ENCODE results near the gene DOK7. TPM values are rescaled to one million over a fixed set of nuclear protein-coding genes. Genes with fewer than 3 reads are reported as not detected.

Gene DOK7
- total and polyA plus RNA-seq, 4 experiments from 2014 or later, result 0.10 TPM; not detected in 3

- Histone ChIP-seq H3K9me3 (ENCODE audit: control insufficient read depth in 1 of 2, low read length in 2 of 2) (no peaks in the 10 kb centered on the region), H3K27me3 (ENCODE audit: insufficient read depth, low read length) (no peaks in the 10 kb centered on the region), H3K4me3 (ENCODE audit: low read length in 2 of 2) (no peak overlapping the region), H3K27ac (ENCODE audit: low read depth, low read length) (no peak overlapping the region), H3K36me3 (ENCODE audit: insufficient read depth, low read length) (no peaks in the 10 kb centered on the region), H3K4me1 (ENCODE audit: insufficient read depth, low read length) (no peaks in the 10 kb centered on the region)
- ChIA-PET CTCF (ENCODE audit: partially characterized antibody) (no interaction called here), POLR2A (ENCODE audit: partially characterized antibody) (no interaction called here)
- Mint-ChIP-seq H3K9me3 (no peaks in the 10 kb centered on the region), H3K4me3 (no peak overlapping the region), H3K27ac (no peak overlapping the region), H3K27me3 (no peaks in the 10 kb centered on the region), H3K4me1 (no peaks in the 10 kb centered on the region), H3K36me3 (peaks cover 0 to 11% of the 10 kb centered on the region in 2 donors)
- intact Hi-C loops (cut with micrococcal nuclease), result no loop called here
- no peak for DNase-seq
Measured at GRCh38 chr4:3418029-3418762, 44.9 kb upstream of the DOK7 start.

DNA sequence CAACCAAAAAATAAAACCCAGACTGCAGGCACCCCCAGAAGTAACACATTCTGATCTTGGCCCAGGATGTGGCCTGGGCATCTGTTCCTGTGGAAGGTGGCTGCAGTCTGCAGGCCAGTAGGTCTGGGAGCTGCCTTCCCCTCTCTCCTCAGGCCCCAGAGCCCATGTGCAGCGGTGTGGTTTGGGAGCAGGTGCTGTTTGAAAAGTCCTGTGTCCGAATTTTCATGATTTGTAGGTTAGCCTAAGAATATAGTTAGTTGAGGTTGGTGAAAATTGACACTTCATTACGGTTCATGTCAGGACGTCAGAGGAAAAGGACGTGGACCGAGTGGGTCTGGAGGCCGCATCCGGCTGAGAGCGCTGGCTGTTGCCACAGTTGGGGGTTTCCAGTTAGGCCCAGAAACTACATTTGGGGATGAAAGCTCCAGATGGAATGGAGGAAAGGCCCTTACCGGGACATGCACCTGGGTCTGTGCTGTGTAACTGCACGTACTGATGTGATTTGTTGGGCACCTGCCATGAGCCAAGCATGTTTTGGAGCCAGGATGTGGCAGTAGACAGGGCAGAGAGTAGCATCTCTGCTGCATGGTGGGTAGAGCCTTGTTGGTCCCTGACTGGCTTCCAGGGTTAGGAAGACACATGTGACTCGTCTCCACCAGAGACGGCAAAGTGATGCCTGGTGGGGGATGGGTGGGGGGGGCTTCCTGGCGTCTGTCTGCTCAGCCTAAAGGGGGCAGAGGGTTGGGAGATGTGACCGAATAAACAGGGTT is 43.1 kb upstream of the DOK7 start:
- no peak overlapping the region for H3K27ac Mint-ChIP-seq

GRCh38 chr4:3420606-3420955 is 42.5 kb upstream of the DOK7 start:
- Mint-ChIP-seq H3K9me3 (no peaks in the 10 kb centered on the region), H3K36me3 (peaks cover 0 to 7% of the 10 kb centered on the region in 2 donors), H3K4me1 (no peaks in the 10 kb centered on the region), H3K27me3 (no peaks in the 10 kb centered on the region), H3K27ac (no peak overlapping the region), H3K4me3 (no peak overlapping the region)
- DNase-seq, result no peak
- Histone ChIP-seq H3K27ac (ENCODE audit: low read depth, low read length) (no peak overlapping the region), H3K9me3 (ENCODE audit: control insufficient read depth in 1 of 2, low read length in 2 of 2) (no peaks in the 10 kb centered on the region), H3K27me3 (ENCODE audit: insufficient read depth, low read length) (no peaks in the 10 kb centered on the region), H3K36me3 (ENCODE audit: insufficient read depth, low read length) (no peaks in the 10 kb centered on the region), H3K4me3 (ENCODE audit: low read length in 2 of 2) (no peak overlapping the region), H3K4me1 (ENCODE audit: insufficient read depth, low read length) (no peaks in the 10 kb centered on the region)
- POLR2A ChIA-PET (ENCODE audit: partially characterized antibody), result no interaction called here
- CTCF ChIA-PET (ENCODE audit: partially characterized antibody), result interaction anchor here (0.8 kb wide), 1 partner anchor 74 kb away, joined by 3 read pairs; no protein-coding TSS in a partner anchor
- intact Hi-C loops (cut with micrococcal nuclease), result no loop called here

More for the DNA sequence above, 43.1 kb upstream of the DOK7 start:
- H3K36me3 ChIP-seq (ENCODE audit: insufficient read depth, low read length), result no peaks in the 10 kb centered on the region
- H3K27me3 Mint-ChIP-seq, result no peaks in the 10 kb centered on the region
- H3K4me3 ChIP-seq (ENCODE audit: low read length in 2 of 2), result no peak overlapping the region
- no peaks in the 10 kb centered on the region for H3K9me3 ChIP-seq (ENCODE audit: control insufficient read depth in 1 of 2, low read length in 2 of 2)
- H3K4me1 ChIP-seq (ENCODE audit: insufficient read depth, low read length), result no peaks in the 10 kb centered on the region
- intact Hi-C loops (cut with micrococcal nuclease), result no loop called here
- no peaks in the 10 kb centered on the region for H3K4me1 Mint-ChIP-seq
- no peaks in the 10 kb centered on the region for H3K9me3 Mint-ChIP-seq
- no peak overlapping the region for H3K4me3 Mint-ChIP-seq
- H3K27ac ChIP-seq (ENCODE audit: low read depth, low read length), result no peak overlapping the region
- peaks cover 0 to 8% of the 10 kb centered on the region in 2 donors for H3K36me3 Mint-ChIP-seq
- no peak for DNase-seq
- no peaks in the 10 kb centered on the region for H3K27me3 ChIP-seq (ENCODE audit: insufficient read depth, low read length)
- ChIA-PET POLR2A (ENCODE audit: partially characterized antibody) (interaction anchor here (0.6 kb wide), 1 partner anchor 147 kb away, joined by 3 read pairs; no protein-coding TSS in a partner anchor), CTCF (ENCODE audit: partially characterized antibody) (no interaction called here)

- H3K4me1 ChIP-seq (ENCODE audit: insufficient read depth, low read length), result no peaks in the 10 kb centered on the region
- no peaks in the 10 kb centered on the region for H3K9me3 Mint-ChIP-seq
- no peaks in the 10 kb centered on the region for H3K27me3 ChIP-seq (ENCODE audit: insufficient read depth, low read length)
- H3K36me3 Mint-ChIP-seq, result peaks cover 0 to 7% of the 10 kb centered on the region in 2 donors
- no peaks in the 10 kb centered on the region for H3K27me3 Mint-ChIP-seq
- H3K36me3 ChIP-seq (ENCODE audit: insufficient read depth, low read length), result no peaks in the 10 kb centered on the region
- no peaks in the 10 kb centered on the region for H3K9me3 ChIP-seq (ENCODE audit: control insufficient read depth in 1 of 2, low read length in 2 of 2)
- no peaks in the 10 kb centered on the region for H3K4me1 Mint-ChIP-seq
- ChIA-PET CTCF (ENCODE audit: partially characterized antibody) (interaction anchor here (0.8 kb wide), 1 partner anchor 75 kb away, joined by 3 read pairs; no protein-coding TSS in a partner anchor), POLR2A (ENCODE audit: partially characterized antibody) (no interaction called here)
- H3K27ac Mint-ChIP-seq, result no peak overlapping the region
- DNase-seq, result no peak
- H3K4me3 Mint-ChIP-seq, result no peak overlapping the region
- intact Hi-C loops (cut with micrococcal nuclease), result no loop called here
- H3K4me3 ChIP-seq (ENCODE audit: low read length in 2 of 2), result no peak overlapping the region
- H3K27ac ChIP-seq (ENCODE audit: low read depth, low read length), result no peak overlapping the region
Measured at GRCh38 chr4:3420956-3421355, 42.1 kb upstream of the DOK7 start.

GRCh38 chr4:3421470-3421869 is 41.6 kb upstream of the DOK7 start:
- no peak for DNase-seq
- Mint-ChIP-seq H3K9me3 (no peaks in the 10 kb centered on the region), H3K4me3 (no peak overlapping the region), H3K27me3 (no peaks in the 10 kb centered on the region), H3K27ac (no peak overlapping the region), H3K36me3 (peaks cover 0 to 7% of the 10 kb centered on the region in 2 donors), H3K4me1 (no peaks in the 10 kb centered on the region)
- CTCF ChIA-PET (ENCODE audit: partially characterized antibody), result interaction anchor here (0.8 kb wide), 1 partner anchor 75 kb away, joined by 3 read pairs; no protein-coding TSS in a partner anchor
- Histone ChIP-seq H3K27me3 (ENCODE audit: insufficient read depth, low read length) (no peaks in the 10 kb centered on the region), H3K9me3 (ENCODE audit: control insufficient read depth in 1 of 2, low read length in 2 of 2) (no peaks in the 10 kb centered on the region), H3K4me3 (ENCODE audit: low read length in 2 of 2) (no peak overlapping the region), H3K4me1 (ENCODE audit: insufficient read depth, low read length) (no peaks in the 10 kb centered on the region), H3K27ac (ENCODE audit: low read depth, low read length) (no peak overlapping the region), H3K36me3 (ENCODE audit: insufficient read depth, low read length) (no peaks in the 10 kb centered on the region)
- intact Hi-C loops (cut with micrococcal nuclease), result no loop called here
- POLR2A ChIA-PET (ENCODE audit: partially characterized antibody), result no interaction called here

GRCh38 chr4:3422241-3422801 is 40.8 kb upstream of the DOK7 start:
- H3K36me3 ChIP-seq (ENCODE audit: insufficient read depth, low read length), result no peaks in the 10 kb centered on the region
- H3K27ac ChIP-seq (ENCODE audit: low read depth, low read length), result no peak overlapping the region
- H3K4me1 ChIP-seq (ENCODE audit: insufficient read depth, low read length), result no peaks in the 10 kb centered on the region
- DNase-seq, result no peak
- no peak overlapping the region for H3K4me3 ChIP-seq (ENCODE audit: low read length in 2 of 2)
- Mint-ChIP-seq H3K36me3 (peaks cover 0 to 4% of the 10 kb centered on the region in 2 donors), H3K9me3 (no peaks in the 10 kb centered on the region), H3K4me3 (no peak overlapping the region), H3K27me3 (no peaks in the 10 kb centered on the region), H3K27ac (no peak overlapping the region), H3K4me1 (no peaks in the 10 kb centered on the region)
- no peaks in the 10 kb centered on the region for H3K9me3 ChIP-seq (ENCODE audit: control insufficient read depth in 1 of 2, low read length in 2 of 2)
- ChIA-PET POLR2A (ENCODE audit: partially characterized antibody) (interaction anchor here (0.6 kb wide), 1 partner anchor 295 kb away, joined by 3 read pairs; no protein-coding TSS in a partner anchor), CTCF (ENCODE audit: partially characterized antibody) (no interaction called here)
- no peaks in the 10 kb centered on the region for H3K27me3 ChIP-seq (ENCODE audit: insufficient read depth, low read length)
- intact Hi-C loops (cut with micrococcal nuclease), result no loop called here

GRCh38 chr4:3422808-3423297 is 40.3 kb upstream of the DOK7 start:
- Histone ChIP-seq H3K4me1 (ENCODE audit: insufficient read depth, low read length) (no peaks in the 10 kb centered on the region), H3K36me3 (ENCODE audit: insufficient read depth, low read length) (no peaks in the 10 kb centered on the region), H3K9me3 (ENCODE audit: control insufficient read depth in 1 of 2, low read length in 2 of 2) (no peaks in the 10 kb centered on the region), H3K27me3 (ENCODE audit: insufficient read depth, low read length) (no peaks in the 10 kb centered on the region), H3K4me3 (ENCODE audit: low read length in 2 of 2) (no peak overlapping the region), H3K27ac (ENCODE audit: low read depth, low read length) (no peak overlapping the region)
- no peak overlapping the region for H3K4me3 Mint-ChIP-seq
- no peak overlapping the region for H3K27ac Mint-ChIP-seq
- H3K36me3 Mint-ChIP-seq, result peaks cover 0 to 2% of the 10 kb centered on the region in 2 donors
- ChIA-PET CTCF (ENCODE audit: partially characterized antibody) (no interaction called here), POLR2A (ENCODE audit: partially characterized antibody) (no interaction called here)
- no peaks in the 10 kb centered on the region for H3K9me3 Mint-ChIP-seq
- intact Hi-C loops (cut with micrococcal nuclease), result no loop called here
- DNase-seq, result no peak
- no peaks in the 10 kb centered on the region for H3K4me1 Mint-ChIP-seq
- H3K27me3 Mint-ChIP-seq, result no peaks in the 10 kb centered on the region
